ENCODE measurements around the gene PTPRT. TPM values are rescaled to one million over a fixed set of nuclear protein-coding genes. Genes with fewer than 3 reads are reported as not detected.

PTPRT gene
- total and polyA plus RNA-seq, 10 of the 15 experiments (the other 5 are each of a cell fraction or from before 2014, with no cell fraction given), result not detected

GRCh38 chr20:42093542-42094440 is 1095.9 kb downstream of the PTPRT start (continued):
- TF ChIP-seq REST (IDR thresholded peaks at IDR 0.05; ENCODE audit: low read depth, low read length), result no peak
- TF ChIP-seq, protein P1, sequence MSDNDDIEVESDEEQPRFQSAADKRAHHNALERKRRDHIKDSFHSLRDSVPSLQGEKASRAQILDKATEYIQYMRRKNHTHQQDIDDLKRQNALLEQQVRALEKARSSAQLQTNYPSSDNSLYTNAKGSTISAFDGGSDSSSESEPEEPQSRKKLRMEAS (IDR thresholded peaks at IDR 0.05; ENCODE audit: low read depth, low read length), result no peak

DNA sequence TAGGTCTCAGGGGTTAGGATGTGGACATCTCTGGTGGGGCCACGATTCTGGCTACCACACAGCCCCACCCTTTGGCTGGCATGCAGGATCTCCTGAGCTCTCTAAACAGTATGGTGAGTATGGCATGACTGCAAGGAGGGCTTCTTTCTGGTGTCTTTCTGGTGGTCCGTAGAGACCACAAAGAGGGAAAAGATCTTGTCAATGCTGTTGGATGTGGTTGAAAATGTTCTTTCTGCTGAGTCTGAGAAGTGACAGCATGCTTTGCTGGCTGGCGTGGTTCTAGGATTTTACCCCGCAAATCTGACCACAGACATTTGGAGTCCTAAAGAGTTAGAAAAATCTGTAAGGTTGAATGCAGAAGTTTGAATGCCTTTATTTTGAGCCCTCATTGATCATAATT is 1096.7 kb downstream of the PTPRT start:
- H3K9ac ChIP-seq (ENCODE audit: control insufficient read depth, insufficient read depth, low read length), result no peak overlapping the region
- no peaks in the 10 kb centered on the region for H3K9me3 ChIP-seq (replicated peaks; ENCODE audit: control insufficient read depth, insufficient read depth, low read length)
- no peaks in the 10 kb centered on the region for H3K4me1 ChIP-seq (ENCODE audit: control insufficient read depth, insufficient read depth, low read length)
- no peak overlapping the region for H3K4me3 ChIP-seq
- no peak for FAIRE-seq
- no peak overlapping the region for H2AFZ ChIP-seq (ENCODE audit: control insufficient read depth, low read depth, low read length)
- ChIA-PET RAD21 (ENCODE audit: unreplicated experiment) (no interaction called here), POLR2A (no interaction called here), CTCF (no interaction called here), SMC1A (ENCODE audit: uncharacterized antibody, unreplicated experiment) (no interaction called here)
- no peaks in the 10 kb centered on the region for H3K36me3 ChIP-seq (ENCODE audit: control insufficient read depth in 2 of 2, insufficient read depth in 2 of 2, low read length in 1 of 2)
- WGBS (ENCODE audit: insufficient coverage, insufficient replicate concordance, low lambda C conversion rate, missing lambda C conversion rate), result 18% methylated on average over 4 of the region's 4 CpGs
- no TSS peak for BruUV-seq (replicated peaks)
- intact Hi-C loops (cut with micrococcal nuclease; ENCODE audit: unreplicated experiment) (no loop called here), in situ Hi-C loops (cut with MboI) (no loop called here)
- no peak for DNase-seq (ENCODE audit: low read depth, low spot score)
- no peaks in the 10 kb centered on the region for H3K27me3 ChIP-seq (replicated peaks in 1 of 2; ENCODE audit: control insufficient read depth in 2 of 2, insufficient read depth in 2 of 2, low read length in 1 of 2)
- H4K20me1 ChIP-seq (ENCODE audit: control insufficient read depth, insufficient read depth), result no peaks in the 10 kb centered on the region
- no peak for ATAC-seq
- no peak overlapping the region for H3K27ac ChIP-seq (ENCODE audit: control insufficient read depth, insufficient read depth)
- H3K79me2 ChIP-seq (ENCODE audit: control insufficient read depth, insufficient read depth, low read length), result no peaks in the 10 kb centered on the region
- no peak overlapping the region for H3K4me2 ChIP-seq (ENCODE audit: control insufficient read depth, insufficient read depth)
- TF ChIP-seq SRF (IDR thresholded peaks at IDR 0.05; ENCODE audit: low read depth in 2 of 2, low read length in 2 of 2) (no peak), TCF12 (IDR thresholded peaks at IDR 0.05; ENCODE audit: low read depth, low read length) (no peak), TCF7 (IDR thresholded peaks at IDR 0.05; ENCODE audit: borderline replicate concordance) (no peak), GABPA (IDR thresholded peaks at IDR 0.05; ENCODE audit: low read depth) (no peak), SMC3 (IDR thresholded peaks at IDR 0.05; ENCODE audit: borderline replicate concordance, low read length) (no peak), IRF3 (IDR thresholded peaks at IDR 0.05) (no peak), JUND (IDR thresholded peaks at IDR 0.05; ENCODE audit: low read depth, low read length) (no peak), WRNIP1 (IDR thresholded peaks at IDR 0.05; ENCODE audit: borderline replicate concordance, low read depth, low read length) (no peak)
- TF ChIP-seq, protein P2, sequence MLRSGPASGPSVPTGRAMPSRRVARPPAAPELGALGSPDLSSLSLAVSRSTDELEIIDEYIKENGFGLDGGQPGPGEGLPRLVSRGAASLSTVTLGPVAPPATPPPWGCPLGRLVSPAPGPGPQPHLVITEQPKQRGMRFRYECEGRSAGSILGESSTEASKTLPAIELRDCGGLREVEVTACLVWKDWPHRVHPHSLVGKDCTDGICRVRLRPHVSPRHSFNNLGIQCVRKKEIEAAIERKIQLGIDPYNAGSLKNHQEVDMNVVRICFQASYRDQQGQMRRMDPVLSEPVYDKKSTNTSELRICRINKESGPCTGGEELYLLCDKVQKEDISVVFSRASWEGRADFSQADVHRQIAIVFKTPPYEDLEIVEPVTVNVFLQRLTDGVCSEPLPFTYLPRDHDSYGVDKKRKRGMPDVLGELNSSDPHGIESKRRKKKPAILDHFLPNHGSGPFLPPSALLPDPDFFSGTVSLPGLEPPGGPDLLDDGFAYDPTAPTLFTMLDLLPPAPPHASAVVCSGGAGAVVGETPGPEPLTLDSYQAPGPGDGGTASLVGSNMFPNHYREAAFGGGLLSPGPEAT (IDR thresholded peaks at IDR 0.05; ENCODE audit: low read depth), result no peak
- TF ChIP-seq, protein P3, sequence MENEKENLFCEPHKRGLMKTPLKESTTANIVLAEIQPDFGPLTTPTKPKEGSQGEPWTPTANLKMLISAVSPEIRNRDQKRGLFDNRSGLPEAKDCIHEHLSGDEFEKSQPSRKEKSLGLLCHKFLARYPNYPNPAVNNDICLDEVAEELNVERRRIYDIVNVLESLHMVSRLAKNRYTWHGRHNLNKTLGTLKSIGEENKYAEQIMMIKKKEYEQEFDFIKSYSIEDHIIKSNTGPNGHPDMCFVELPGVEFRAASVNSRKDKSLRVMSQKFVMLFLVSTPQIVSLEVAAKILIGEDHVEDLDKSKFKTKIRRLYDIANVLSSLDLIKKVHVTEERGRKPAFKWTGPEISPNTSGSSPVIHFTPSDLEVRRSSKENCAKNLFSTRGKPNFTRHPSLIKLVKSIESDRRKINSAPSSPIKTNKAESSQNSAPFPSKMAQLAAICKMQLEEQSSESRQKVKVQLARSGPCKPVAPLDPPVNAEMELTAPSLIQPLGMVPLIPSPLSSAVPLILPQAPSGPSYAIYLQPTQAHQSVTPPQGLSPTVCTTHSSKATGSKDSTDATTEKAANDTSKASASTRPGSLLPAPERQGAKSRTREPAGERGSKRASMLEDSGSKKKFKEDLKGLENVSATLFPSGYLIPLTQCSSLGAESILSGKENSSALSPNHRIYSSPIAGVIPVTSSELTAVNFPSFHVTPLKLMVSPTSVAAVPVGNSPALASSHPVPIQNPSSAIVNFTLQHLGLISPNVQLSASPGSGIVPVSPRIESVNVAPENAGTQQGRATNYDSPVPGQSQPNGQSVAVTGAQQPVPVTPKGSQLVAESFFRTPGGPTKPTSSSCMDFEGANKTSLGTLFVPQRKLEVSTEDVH (IDR thresholded peaks at IDR 0.05; ENCODE audit: low read depth, partially characterized antibody), result no peak
